ENCODE measurements around the gene SPDYA. TPM values are rescaled to one million over a fixed set of nuclear protein-coding genes. Genes with fewer than 3 reads are reported as not detected.

The SPDYA gene
- total and polyA plus RNA-seq, 2 of the 13 experiments (the other 11 are each of a cell fraction or from before 2014, with no cell fraction given), result 0.32 to 0.75 TPM

GRCh38 chr2:28869494-28870145, 59.0 kb downstream of the SPDYA start (continued):
- TF ChIP-seq, protein P1, sequence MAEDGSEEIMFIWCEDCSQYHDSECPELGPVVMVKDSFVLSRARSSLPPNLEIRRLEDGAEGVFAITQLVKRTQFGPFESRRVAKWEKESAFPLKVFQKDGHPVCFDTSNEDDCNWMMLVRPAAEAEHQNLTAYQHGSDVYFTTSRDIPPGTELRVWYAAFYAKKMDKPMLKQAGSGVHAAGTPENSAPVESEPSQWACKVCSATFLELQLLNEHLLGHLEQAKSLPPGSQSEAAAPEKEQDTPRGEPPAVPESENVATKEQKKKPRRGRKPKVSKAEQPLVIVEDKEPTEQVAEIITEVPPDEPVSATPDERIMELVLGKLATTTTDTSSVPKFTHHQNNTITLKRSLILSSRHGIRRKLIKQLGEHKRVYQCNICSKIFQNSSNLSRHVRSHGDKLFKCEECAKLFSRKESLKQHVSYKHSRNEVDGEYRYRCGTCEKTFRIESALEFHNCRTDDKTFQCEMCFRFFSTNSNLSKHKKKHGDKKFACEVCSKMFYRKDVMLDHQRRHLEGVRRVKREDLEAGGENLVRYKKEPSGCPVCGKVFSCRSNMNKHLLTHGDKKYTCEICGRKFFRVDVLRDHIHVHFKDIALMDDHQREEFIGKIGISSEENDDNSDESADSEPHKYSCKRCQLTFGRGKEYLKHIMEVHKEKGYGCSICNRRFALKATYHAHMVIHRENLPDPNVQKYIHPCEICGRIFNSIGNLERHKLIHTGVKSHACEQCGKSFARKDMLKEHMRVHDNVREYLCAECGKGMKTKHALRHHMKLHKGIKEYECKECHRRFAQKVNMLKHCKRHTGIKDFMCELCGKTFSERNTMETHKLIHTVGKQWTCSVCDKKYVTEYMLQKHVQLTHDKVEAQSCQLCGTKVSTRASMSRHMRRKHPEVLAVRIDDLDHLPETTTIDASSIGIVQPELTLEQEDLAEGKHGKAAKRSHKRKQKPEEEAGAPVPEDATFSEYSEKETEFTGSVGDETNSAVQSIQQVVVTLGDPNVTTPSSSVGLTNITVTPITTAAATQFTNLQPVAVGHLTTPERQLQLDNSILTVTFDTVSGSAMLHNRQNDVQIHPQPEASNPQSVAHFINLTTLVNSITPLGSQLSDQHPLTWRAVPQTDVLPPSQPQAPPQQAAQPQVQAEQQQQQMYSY (CRISPR knock-in tag; IDR thresholded peaks at IDR 0.05), result no peak
- no peak for TF ChIP-seq RXRA (CRISPR knock-in tag; IDR thresholded peaks at IDR 0.05)
- TF ChIP-seq, protein P2, sequence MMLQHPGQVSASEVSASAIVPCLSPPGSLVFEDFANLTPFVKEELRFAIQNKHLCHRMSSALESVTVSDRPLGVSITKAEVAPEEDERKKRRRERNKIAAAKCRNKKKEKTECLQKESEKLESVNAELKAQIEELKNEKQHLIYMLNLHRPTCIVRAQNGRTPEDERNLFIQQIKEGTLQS (CRISPR knock-in tag; IDR thresholded peaks at IDR 0.05), result no peak
- no peak; the same call in 1 of the 2 replicates for TF ChIP-seq SNAPC2 (CRISPR knock-in tag; IDR thresholded peaks at IDR 0.05)
- TF ChIP-seq MBNL3 (CRISPR knock-in tag; conservative IDR thresholded peaks at IDR 0.05), result no peak
- no peak for TF ChIP-seq ZNF331 (CRISPR knock-in tag; IDR thresholded peaks at IDR 0.05)
- no peak for TF ChIP-seq FOXA3 (CRISPR knock-in tag; IDR thresholded peaks at IDR 0.05)
- TF ChIP-seq ZNF382 (CRISPR knock-in tag; IDR thresholded peaks at IDR 0.05; ENCODE audit: borderline replicate concordance), result no peak
- TF ChIP-seq MTF2 (CRISPR knock-in tag; IDR thresholded peaks at IDR 0.05; ENCODE audit: borderline replicate concordance), result peak; percentile 96
- no peak for TF ChIP-seq MAFK (conservative IDR thresholded peaks at IDR 0.05 in 1 of 2, IDR thresholded peaks at IDR 0.05 in 1 of 2; ENCODE audit: low read length in 2 of 2)
- no peak for TF ChIP-seq JUN (CRISPR knock-in tag; IDR thresholded peaks at IDR 0.05)
- no peak for TF ChIP-seq SIN3B (IDR thresholded peaks at IDR 0.05; ENCODE audit: low read length)
- 0 out of 2 replicates have a peak, but pooled peaks have one; percentile 48 for TF ChIP-seq ZNF773 (CRISPR knock-in tag; IDR thresholded peaks at IDR 0.05; ENCODE audit: borderline replicate concordance)
- TF ChIP-seq PHF21A (CRISPR knock-in tag; IDR thresholded peaks at IDR 0.05), result no peak
- TF ChIP-seq, protein P3, sequence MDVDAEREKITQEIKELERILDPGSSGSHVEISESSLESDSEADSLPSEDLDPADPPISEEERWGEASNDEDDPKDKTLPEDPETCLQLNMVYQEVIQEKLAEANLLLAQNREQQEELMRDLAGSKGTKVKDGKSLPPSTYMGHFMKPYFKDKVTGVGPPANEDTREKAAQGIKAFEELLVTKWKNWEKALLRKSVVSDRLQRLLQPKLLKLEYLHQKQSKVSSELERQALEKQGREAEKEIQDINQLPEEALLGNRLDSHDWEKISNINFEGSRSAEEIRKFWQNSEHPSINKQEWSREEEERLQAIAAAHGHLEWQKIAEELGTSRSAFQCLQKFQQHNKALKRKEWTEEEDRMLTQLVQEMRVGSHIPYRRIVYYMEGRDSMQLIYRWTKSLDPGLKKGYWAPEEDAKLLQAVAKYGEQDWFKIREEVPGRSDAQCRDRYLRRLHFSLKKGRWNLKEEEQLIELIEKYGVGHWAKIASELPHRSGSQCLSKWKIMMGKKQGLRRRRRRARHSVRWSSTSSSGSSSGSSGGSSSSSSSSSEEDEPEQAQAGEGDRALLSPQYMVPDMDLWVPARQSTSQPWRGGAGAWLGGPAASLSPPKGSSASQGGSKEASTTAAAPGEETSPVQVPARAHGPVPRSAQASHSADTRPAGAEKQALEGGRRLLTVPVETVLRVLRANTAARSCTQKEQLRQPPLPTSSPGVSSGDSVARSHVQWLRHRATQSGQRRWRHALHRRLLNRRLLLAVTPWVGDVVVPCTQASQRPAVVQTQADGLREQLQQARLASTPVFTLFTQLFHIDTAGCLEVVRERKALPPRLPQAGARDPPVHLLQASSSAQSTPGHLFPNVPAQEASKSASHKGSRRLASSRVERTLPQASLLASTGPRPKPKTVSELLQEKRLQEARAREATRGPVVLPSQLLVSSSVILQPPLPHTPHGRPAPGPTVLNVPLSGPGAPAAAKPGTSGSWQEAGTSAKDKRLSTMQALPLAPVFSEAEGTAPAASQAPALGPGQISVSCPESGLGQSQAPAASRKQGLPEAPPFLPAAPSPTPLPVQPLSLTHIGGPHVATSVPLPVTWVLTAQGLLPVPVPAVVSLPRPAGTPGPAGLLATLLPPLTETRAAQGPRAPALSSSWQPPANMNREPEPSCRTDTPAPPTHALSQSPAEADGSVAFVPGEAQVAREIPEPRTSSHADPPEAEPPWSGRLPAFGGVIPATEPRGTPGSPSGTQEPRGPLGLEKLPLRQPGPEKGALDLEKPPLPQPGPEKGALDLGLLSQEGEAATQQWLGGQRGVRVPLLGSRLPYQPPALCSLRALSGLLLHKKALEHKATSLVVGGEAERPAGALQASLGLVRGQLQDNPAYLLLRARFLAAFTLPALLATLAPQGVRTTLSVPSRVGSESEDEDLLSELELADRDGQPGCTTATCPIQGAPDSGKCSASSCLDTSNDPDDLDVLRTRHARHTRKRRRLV (CRISPR knock-in tag; IDR thresholded peaks at IDR 0.05), result no peak
- TF ChIP-seq ZNF205 (CRISPR knock-in tag; IDR thresholded peaks at IDR 0.05), result no peak
- TF ChIP-seq SRF (IDR thresholded peaks at IDR 0.05; ENCODE audit: low read depth, low read length), result no peak
- TF ChIP-seq ZNF383 (CRISPR knock-in tag; IDR thresholded peaks at IDR 0.05; ENCODE audit: borderline replicate concordance), result peak; percentile 97
- TF ChIP-seq SAFB2 (CRISPR knock-in tag; IDR thresholded peaks at IDR 0.05; ENCODE audit: borderline replicate concordance, low read depth), result no peak
- TF ChIP-seq NFE2L2 (IDR thresholded peaks at IDR 0.05; ENCODE audit: low read length), result no peak
- no peak for TF ChIP-seq ZNF761 (CRISPR knock-in tag; conservative IDR thresholded peaks at IDR 0.05)
- TF ChIP-seq AHR (CRISPR knock-in tag; IDR thresholded peaks at IDR 0.05), result no peak
- TF ChIP-seq KDM6A (CRISPR knock-in tag; IDR thresholded peaks at IDR 0.05; ENCODE audit: low read depth), result no peak

Measured in HepG2 (cell line).